Fibroblast of skin of back (primary cell): ENCODE results near the gene INPPL1.
"Not testable (repeated sequence)": the region's sequence is repeated elsewhere in the genome, so short reads cannot be mapped to it uniquely, and the experiment has no call there.

Experiments
- DNase-seq: peaks from one replicate; pipeline ENCODE4 v3.0.0-alpha.2; 2013

INPPL1 gene

DNA sequence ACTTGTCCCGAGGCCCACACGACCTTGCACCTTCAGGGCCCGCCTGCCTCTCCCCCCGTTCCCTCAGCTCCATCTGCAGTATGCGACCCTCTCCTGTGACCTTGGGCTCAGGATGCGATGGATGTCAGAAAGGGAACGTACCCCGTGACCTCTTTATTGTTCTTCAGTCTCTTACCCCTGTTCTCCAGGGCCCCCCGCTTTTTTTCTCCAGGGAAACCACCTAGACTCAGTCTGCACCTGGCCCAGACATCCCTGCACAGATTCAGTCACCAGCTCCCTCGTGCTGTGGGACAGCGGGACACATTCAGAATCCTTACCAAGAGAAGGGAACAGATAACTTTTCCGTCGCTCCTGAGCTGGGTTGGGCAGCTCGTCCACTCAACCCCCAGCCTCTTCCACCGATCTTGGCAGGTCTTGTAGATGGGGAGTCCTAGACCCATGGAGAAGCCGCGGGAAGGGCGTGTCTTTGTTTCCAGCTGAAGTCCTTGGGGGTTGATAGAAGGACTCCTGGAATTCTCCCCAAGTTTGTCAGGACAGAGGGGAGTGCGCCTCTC lies 20.8 kb downstream of the INPPL1 start:
- no peak for DNase-seq

DNA sequence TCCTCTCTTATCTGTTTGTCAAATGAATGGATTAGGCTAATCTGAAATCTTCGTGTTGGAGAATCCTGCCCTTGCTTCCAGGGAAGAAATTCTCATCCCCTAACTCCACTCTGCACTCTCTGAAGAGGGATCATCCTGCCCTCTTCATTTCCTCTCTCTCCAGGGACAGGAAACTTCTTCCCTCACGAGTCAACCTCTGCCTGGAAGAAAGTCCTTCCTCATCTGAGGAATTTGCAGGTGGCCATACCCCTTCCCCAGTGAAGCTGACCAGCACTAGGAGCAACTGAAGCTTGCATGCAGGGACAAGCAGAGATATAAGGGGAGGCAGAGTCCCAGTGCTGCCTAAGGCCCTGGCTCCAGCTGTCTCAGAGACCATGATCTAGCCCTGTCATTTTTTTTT lies 23.0 kb downstream of the INPPL1 start:
- no peak for DNase-seq

DNA sequence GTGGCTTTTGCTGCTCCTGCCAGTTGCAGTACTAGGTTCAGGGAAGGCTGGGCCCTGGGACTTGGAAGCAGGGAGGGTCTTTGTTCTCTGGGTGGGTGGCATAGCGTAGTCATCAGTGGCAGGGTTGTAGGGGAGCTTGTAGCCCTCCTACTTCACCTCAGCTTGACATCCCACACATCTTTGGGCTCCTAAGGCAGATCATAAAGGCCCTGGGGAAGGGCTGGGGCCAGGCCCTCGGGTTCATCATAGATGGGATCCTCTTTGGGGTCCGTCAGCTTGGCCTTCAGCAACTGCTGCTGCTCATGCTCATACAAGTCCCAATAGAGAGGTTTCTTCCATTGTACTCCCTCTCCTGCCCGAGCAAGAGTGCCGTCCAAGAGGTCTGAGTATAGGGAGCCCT lies 25.4 kb downstream of the INPPL1 start:
- no peak for DNase-seq

DNA sequence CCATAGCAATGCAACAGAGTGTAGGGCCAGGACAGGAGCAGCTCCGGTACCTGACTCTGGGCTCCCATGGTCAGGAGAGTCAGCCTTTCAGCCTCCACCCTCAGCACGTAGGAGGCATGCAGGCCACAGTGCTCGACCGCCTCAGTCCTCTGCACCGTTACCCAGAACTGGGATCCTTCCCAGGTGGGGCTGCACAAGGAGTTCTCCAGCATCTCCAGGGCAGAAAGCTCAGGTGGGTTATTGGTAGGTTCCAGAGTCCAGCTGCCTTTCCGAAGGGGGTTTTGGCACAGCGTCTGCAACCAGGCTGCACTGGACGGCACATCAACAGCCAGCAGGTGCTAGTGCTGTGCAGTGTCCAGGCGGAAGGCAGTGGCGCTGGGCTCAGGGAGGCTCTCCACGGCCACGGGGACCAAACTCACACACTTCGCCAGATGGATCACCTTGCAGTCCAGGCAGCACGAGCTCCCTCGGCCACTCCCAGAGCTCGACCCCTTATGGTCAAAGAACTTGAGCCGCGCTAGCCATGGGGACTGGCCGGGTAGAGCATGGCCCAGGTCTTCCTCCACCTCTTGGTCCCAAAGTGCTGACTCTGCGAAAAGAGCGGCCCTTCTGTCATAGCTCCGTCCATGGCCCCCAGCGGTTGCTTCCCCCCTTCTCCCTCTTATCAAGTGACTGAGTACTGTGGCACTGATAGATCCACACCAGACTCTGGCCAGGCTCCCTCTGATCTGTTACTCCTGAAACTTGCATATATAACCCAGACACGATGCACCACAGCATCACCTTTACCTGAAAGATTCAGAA lies 26.3 kb downstream of the INPPL1 start:
- DNase-seq: no peak

DNA sequence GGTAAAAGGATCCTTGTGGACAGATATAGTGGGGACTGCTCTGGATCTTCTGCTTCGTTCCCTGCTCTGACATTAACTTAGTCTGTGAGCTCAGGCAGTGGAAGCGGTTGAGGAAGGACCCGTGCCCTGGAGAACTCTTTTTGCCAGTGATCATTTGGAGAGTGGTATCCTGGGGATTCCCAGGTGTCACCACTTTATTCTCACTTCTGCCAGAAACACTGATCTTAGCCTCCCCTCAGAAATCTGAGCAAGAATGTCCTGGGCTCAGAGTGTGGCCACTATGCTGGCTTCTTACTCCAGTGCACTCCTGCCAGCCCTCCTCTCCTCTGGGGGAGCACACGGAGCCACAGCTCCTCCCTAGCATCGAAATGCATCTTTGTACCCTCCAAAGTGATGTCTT lies 27.0 kb downstream of the INPPL1 start:
- no peak for DNase-seq

DNA sequence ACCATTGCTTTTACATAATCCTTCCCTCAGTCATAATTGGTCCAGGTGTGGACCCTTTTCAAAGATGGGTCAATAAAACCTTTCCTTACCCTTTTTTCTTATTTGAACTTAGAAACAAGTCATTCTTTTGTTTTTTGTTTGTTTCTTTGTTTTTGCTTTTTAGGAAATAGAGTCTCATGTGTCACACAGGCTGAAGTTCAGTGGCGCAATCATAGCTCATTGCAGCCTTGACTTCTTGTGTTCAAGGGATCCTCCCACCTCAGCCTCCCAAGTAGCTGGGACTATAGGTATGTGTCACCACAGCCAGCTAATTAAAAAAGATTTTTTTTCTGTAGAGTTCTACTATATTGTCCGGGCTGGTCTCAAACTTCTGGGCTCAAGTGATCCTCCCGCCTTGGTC lies 28.8 kb downstream of the INPPL1 start:
- no peak for DNase-seq

DNA sequence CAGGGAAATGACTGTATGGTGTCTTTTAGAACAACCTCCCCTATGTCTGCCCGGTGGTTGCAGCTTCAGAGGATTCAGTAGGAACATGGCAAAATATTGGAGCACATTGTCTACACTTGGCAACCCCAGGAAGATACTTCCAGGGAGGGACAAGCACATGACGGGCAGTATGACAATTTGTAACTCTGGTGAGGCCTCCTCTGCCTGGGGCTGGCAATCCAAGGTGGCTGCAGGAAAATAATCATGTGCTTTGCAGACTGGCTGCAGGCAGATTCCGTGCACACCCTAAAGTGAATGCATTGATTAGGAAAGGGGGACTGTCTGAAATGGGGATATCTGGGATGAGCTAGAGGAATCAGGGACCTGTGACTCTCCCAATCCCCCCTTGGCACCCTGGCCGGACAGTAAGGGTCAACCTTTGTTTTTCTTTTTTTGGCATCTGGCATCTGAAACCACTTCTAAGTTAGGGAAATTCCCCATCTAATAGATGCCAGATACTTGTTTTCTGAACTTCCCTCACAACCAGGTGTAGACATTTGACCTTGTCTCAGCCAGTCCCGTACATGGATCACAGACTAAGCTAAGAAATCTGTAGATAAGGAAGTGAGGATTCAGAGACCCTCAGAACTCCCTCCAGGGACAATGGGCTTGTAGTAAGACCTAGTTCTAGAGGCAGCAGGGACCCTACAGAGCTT lies 29.9 kb downstream of the INPPL1 start:
- no peak for DNase-seq

DNA sequence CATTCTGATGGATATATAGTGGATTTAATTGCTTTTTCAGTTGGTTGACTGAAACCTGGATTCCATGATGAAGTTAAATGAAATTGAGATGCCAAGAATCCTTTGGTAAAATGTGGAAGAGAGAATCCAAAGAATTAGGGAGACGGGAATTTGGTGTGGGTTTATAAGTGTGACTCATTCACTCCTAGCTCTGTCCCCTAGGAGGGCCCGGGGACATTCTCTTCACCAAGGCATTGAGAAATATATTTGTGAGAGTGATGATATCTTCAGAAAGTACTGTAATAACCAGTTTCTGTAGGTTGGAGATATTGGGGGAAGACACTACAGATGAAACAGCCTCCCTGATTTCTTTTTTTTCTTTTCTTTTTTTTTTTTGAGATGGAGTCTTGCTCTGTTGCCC lies 33.0 kb downstream of the INPPL1 start:
- DNase-seq: peak; percentile 52

DNA sequence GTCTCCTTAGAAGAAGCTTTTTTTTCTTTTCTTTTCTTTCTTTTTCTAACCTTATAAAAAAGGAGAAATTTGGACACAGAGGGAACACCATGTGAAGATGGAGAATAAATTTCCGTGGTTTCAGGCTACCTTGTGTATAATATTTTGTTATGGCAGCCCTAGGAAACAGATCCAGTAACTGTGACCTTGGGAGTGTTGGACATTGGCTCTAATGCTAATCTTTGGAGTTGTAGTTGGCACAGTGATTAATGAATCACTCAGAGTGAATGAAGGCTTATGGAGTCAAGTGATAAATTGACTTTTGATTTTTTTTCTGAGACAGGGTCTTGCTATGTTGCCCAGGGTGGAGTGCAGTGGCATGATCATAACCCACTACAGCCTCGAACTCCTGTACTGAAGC lies 34.9 kb downstream of the INPPL1 start:
- DNase-seq: no peak

DNA sequence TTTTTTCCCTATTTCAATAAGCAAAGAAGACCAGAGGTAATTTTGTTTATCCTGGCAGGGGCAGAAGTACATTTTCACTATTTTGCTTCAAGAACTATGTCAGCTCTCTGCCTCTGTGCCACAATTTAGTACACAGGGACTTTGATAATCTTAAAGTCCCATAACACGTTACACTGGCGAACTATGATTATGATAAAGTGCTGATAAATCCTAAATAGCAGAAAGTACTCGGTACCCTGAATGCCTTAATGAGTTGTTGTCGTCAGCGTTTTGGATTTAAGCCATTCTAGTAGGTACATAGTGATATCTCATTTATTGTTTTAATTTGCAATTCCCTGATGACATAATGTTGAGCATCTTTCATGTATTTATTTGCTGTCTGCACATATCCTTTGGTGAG lies 36.0 kb downstream of the INPPL1 start:
- no peak for DNase-seq

DNA sequence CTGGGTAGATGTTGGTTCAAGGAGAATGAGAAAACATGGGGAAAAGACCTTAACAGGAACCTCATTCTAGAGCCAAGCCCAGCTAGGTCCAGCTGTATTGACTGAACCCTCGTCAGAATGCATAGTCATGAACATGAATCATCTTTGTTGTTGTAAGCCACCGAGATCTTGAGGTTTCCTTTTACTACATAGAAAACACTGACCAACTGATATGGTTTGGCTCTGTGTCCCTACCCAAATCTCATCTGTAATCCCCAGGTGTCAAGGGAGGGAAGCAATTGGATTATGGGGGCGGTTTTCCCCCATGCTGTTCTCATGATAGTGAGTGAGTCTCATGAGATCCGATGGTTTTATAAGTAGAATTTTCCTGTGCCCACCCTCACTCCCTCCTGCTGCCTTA lies 38.8 kb downstream of the INPPL1 start:
- DNase-seq: peak; percentile 63

DNA sequence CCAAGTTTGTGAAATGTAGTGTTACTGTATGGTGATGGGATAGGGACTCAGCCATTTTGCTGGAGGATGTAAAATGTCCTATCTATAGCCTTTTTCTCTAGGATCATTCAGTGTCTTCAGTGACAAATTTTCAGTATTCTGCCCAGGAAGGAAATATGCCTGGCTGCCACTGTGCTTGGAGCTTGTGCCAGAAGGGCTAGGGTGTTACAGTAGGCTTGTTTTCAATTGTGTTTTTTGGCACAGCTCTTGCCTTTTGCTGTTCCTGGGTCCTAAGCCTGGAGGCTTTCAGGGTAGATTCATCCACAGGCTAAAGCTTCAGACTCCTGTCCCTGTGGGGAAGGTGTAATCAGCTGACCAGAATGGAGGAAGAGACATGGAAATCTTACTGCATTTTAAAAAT lies 41.4 kb downstream of the INPPL1 start:
- DNase-seq: no peak

DNA sequence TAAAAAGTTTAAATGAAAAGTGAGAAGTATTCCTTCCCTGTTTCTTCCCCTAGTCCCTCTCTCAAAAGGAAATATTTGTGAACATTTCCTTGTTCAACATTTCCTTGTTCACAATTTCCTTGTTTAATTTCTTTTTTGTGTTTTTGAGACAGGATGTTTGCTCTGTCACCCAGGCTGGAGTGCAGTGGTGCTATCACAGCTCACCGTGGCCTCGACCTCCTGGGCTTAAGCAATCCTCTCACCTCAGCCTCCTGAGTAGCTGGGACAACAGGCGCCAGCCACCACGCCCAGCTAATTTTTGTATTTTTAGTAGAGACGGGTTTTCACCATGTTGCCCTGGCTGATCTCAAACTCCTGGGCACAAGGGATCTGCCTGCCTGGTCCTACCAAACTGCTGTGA lies 42.4 kb downstream of the INPPL1 start:
- DNase-seq: not testable (repeated sequence)

DNA sequence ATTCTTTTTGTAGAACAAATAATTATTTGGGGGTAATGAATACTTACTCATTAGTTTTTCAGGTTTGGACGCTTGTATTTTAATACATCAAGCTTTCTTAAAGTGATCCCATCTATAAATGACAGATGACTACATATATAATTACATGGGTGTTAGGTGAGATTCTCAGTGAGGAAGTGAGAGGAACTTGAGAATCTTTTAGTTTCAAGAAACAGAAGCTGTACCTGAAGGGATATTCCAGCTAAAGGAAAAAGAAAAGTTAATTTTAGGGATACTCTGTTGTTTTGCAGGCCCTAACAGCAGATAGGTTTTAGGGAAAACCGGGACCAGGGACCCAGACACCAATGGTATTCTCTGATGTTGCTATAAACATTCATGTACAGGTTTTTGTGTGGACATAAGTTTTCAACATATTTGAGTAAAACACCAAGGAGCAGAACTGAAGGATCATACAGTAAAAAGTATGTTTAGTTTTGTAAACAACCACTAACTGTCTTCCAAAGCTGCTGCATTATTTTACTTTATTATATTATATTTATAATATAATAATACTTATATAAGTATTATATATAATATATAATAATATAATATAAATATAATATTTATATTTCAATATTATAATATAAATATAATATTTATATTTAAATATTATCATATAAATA lies 43.5 kb downstream of the INPPL1 start:
- DNase-seq: no peak

DNA sequence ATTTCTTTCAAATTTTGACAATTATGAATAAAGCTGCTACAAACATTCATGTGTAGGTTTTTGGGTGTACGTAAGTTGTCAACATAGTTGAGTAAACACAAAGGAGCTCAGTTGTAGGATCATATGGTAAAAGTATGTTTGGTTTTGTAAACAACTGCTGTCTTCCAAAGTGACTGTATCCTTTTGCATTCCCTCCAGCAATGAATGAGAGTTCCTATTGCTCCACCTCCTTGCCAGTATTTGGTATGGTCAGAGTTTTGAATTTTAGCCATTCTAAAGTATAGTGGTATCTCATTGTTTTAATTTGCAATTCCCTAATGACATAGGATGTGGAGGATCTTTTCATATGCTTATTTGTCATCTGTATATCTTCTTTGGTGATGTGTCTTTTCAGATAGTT lies 47.4 kb downstream of the INPPL1 start:
- no peak for DNase-seq

DNA sequence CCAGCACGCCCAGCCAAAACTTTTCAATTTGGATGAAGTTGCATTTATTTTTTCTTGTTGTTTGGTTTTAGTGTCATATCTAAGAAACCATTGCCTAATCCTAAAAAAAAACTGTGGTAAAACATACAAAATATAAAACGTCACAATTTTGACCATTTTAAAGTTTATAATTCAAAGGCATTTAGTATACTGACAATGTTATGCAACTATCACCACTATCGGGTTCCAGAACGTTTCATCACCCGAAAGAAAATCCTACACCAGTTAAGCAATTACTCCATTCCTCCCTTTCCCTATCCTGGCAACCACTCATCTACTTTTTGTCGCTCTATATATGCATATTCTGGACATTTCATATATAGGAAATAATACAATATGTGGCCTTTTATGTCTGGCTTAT lies 49.9 kb downstream of the INPPL1 start:
- DNase-seq: no peak

DNA sequence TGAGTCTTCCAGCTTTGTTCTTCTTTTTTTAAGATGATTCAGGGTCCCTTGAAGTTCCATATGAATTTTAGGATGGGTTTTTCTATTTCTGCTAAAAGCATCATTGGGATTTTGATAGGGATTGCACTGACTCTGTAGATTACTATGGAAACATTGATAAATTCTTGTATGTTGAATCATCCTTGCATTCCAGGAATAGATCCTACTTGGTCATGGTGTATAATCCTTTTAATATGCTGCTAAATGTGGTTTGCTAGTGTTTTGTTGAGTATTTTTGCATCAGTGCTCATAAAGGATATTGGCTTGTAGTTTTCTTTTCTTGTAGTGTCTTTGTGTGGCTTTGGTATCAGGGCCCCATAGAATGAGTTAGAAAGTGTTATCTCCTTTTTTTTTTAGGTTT lies 54.3 kb downstream of the INPPL1 start:
- peak; percentile 80 for DNase-seq

DNA sequence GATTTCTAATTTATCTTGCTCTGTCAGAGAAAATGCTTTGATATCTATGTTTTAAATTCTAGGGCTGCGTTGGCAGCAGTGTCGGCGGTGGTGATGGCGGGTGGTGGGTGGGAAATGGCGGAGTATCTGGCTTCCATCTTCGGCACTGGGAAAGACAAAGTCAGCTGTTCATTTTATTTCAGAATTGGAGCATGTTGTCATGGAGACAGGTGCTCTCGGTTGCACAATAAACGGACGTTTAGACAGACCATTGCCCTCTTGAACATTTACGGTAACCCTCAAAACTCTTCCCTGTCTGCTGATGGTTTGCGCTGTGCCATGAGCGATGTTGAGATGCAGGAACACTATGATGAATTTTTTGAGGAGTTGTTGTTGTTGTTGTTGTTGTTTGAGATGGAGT lies 55.5 kb downstream of the INPPL1 start:
- no peak for DNase-seq

DNA sequence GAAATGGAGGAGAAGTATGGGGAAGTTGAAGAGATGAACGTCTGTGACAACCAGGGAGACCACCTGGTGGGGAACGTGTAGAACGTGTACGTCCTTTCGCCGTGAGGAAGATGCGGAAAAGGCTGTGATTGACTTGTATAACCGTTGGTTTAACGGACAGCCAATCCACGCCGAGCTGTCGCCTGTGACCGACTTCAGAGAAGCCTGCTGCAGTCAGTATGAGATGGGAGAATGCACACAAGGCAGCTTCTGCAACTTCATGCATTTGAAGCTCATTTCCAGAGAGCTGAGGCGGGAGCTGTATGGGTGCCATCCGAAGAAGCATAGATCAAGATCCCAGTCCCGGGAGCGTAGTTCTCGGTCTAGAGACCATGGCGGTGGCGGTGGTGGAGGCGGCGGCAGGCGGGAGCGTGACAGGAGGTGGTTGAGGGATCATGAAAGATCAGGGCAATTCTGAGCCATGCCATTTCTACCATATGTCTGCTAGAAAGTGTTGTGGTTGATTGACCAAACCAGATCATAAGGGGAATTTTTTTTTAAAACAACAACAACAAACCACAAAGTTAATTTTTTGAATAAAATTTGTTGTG lies 56.3 kb downstream of the INPPL1 start:
- no peak for DNase-seq

DNA sequence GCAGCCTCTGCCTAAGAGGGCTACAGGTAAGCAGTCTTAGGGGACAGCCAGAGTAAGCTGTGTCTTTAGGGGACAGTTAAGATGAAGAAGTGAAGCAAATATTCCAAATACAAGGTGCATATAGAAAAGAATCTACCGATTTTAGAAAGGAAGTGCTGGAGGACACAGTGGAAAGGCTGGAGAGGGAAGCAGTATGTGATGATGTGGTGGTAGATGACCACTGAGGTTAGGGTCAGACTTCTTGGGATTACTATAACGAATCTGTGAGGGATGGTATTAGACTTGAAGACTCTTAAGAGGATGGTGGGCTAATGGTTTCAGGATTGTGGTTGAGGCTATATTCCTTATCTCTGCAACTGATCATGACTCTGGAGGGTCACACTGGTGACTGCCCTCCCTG lies 59.4 kb downstream of the INPPL1 start:
- DNase-seq: no peak

DNA sequence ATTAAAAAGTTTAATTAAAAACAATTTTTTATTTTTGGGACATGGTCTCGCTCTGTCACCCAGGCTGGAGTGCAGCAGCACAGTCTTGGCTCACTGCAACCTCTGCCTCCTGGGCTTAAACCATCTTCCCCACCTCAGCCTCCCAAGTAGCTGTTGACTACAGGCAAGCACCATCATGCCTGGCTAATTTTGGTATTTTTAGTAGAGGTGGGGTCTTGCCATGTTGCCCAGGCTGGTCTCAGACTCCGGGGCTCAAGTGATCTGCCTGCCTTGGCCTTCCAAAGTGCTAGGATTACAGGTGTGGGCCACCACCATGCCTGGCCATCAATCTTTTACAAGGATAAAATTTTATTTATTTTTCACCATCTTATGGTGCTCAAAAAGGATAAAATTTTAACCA lies 62.7 kb downstream of the INPPL1 start:
- DNase-seq: no peak
